Effector memory CD4-positive, alpha-beta T cell (primary cell): ENCODE data around the gene ATF6.

Experiments
- DNase-seq, 3 donors: peaks; one replicate each; pipeline ENCODE4 v3.0.0-alpha.2; 2020
- H3K27ac ChIP-seq: 2 replicates; pipeline ENCODE4 v1.7.0; 2013; ENCODE audit warnings: mild to moderate bottlenecking, low read length, moderate library complexity; ENCODE audit not compliant: insufficient read depth, poor library complexity, severe bottlenecking
- H3K27me3 ChIP-seq: replicated peaks from 2 replicates; pipeline ENCODE4 v1.7.0; 2013; ENCODE audit warnings: mild to moderate bottlenecking, low read length; ENCODE audit not compliant: insufficient read depth, control insufficient read depth, poor library complexity, severe bottlenecking
- H3K36me3 ChIP-seq: 2 replicates; pipeline ENCODE4 v1.7.0; 2013; ENCODE audit warnings: mild to moderate bottlenecking, low read length, moderate library complexity; ENCODE audit not compliant: control insufficient read depth, insufficient read depth
- H3K4me1 ChIP-seq: 2 replicates; pipeline ENCODE4 v1.7.0; 2013; ENCODE audit warnings: low read length, mild to moderate bottlenecking; ENCODE audit not compliant: control insufficient read depth, insufficient read depth, poor library complexity, severe bottlenecking
- H3K4me3 ChIP-seq: 2 replicates; pipeline ENCODE4 v1.7.0; 2013; ENCODE audit warnings: low read length, low read depth, mild to moderate bottlenecking; ENCODE audit not compliant: insufficient read depth, poor library complexity, severe bottlenecking
- H3K9me3 ChIP-seq: 2 replicates; pipeline ENCODE4 v1.7.0; 2013; ENCODE audit warnings: mild to moderate bottlenecking, low read length, moderate library complexity; ENCODE audit not compliant: control insufficient read depth

Gene ATF6

GRCh38 chr1:162009501-162010174, 243.5 kb downstream of the ATF6 start:
- no peak for DNase-seq
- Histone ChIP-seq H3K27ac (no peak overlapping the region), H3K27me3 (no peaks in the 10 kb centered on the region), H3K4me1 (no peaks in the 10 kb centered on the region), H3K36me3 (no peaks in the 10 kb centered on the region), H3K9me3 (no peaks in the 10 kb centered on the region), H3K4me3 (no peak overlapping the region)

GRCh38 chr1:162010175-162010506, 244.0 kb downstream of the ATF6 start:
- H3K27ac ChIP-seq = no peak overlapping the region
- no peaks in the 10 kb centered on the region for H3K4me1 ChIP-seq
- no peaks in the 10 kb centered on the region for H3K27me3 ChIP-seq
- no peaks in the 10 kb centered on the region for H3K36me3 ChIP-seq
- DNase-seq = no peak
- H3K4me3 ChIP-seq = no peak overlapping the region
- no peaks in the 10 kb centered on the region for H3K9me3 ChIP-seq

GRCh38 chr1:162011337-162012012, 245.4 kb downstream of the ATF6 start:
- Histone ChIP-seq H3K4me1 (no peaks in the 10 kb centered on the region), H3K4me3 (no peak overlapping the region), H3K27ac (no peak overlapping the region), H3K36me3 (no peaks in the 10 kb centered on the region), H3K27me3 (no peaks in the 10 kb centered on the region), H3K9me3 (no peaks in the 10 kb centered on the region)
- DNase-seq = no peak

- H3K36me3 ChIP-seq = no peaks in the 10 kb centered on the region
Observed at GRCh38 chr1:162013289-162013688, 247.2 kb downstream of the ATF6 start.

More at GRCh38 chr1:162013289-162013688, 247.2 kb downstream of the ATF6 start:
- H3K4me3 ChIP-seq = no peak overlapping the region
- no peaks in the 10 kb centered on the region for H3K27me3 ChIP-seq
- DNase-seq = no peak
- H3K4me1 ChIP-seq = no peaks in the 10 kb centered on the region
- no peaks in the 10 kb centered on the region for H3K9me3 ChIP-seq
- no peak overlapping the region for H3K27ac ChIP-seq
